Measurements from ENCODE around the gene KLHL1. TPM values are rescaled to one million over a fixed set of nuclear protein-coding genes. Genes with fewer than 3 reads are reported as not detected.

KLHL1 gene
- total and polyA plus RNA-seq, 2 of the 4 experiments (the other 2 are of a cell fraction), result not detected

DNA sequence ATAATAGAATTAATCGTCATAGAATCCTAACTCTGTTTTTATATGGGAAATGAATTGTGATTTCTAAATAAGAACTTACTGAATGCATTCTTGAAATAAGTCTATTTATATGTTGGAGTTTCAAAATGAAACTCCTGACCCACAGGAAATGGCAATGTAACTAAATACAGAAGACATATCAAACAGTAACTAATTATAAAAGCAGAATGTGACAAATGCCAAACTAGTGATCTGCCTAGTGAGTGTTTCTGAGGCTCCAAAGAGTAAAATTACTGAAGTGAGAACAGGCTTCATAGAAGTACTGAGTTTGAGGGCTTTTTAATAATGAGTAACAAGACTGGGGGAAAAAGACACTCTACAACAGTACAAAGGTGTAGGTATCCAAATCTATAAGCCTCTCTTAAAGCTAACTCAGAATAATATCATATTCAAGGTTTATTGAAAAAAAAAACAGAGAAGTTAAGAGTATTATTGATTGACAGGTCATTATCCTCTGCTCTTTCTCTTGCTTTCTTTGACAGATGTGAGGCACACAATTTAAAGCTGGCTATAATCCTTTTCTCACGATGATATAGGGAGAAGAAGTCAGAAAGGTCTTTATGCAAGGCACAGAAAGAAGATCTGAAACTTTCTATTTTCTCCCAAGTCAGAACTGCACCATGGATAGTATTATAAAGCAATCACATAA, 18.1 kb downstream of the KLHL1 start:
- Histone ChIP-seq H3K18ac (ENCODE audit: low read depth, low read length) (no peak overlapping the region), H3K27me3 (ENCODE audit: control insufficient read depth, insufficient read depth, low read length) (no peaks in the 10 kb centered on the region), H3K9me3 (ENCODE audit: control insufficient read depth, insufficient read depth, low read length) (peaks cover 2% of the 10 kb centered on the region; the same call in 1 of the 2 replicates), H3K23ac (ENCODE audit: low read depth, low read length) (no peak overlapping the region), H3K56ac (ENCODE audit: extremely low read depth, insufficient read depth, low read length) (no peak overlapping the region), H3K9me1 (ENCODE audit: insufficient read depth, low read length) (no peaks in the 10 kb centered on the region), H4K8ac (ENCODE audit: low read depth in 2 of 2, low read length in 2 of 2) (no peak overlapping the region), H4K5ac (ENCODE audit: low read depth, low read length) (no peak overlapping the region), H2BK5ac (ENCODE audit: low read depth, low read length, poor library complexity, severe bottlenecking) (no peak overlapping the region), H3K4ac (ENCODE audit: low read depth, low read length) (no peak overlapping the region), H2BK120ac (ENCODE audit: low read depth, low read length) (no peak overlapping the region), H3K4me1 (ENCODE audit: control insufficient read depth, insufficient read depth, low read length) (no peaks in the 10 kb centered on the region), H3K36me3 (ENCODE audit: control insufficient read depth, insufficient read depth, low read length) (no peaks in the 10 kb centered on the region), H4K91ac (ENCODE audit: insufficient read depth, low read depth, low read length) (no peak overlapping the region), H3K4me3 (ENCODE audit: insufficient read depth, low read depth, low read length) (no peak overlapping the region), H2BK15ac (ENCODE audit: low read depth, low read length) (no peak overlapping the region), H3K9ac (ENCODE audit: low read depth, low read length) (no peak overlapping the region), H3K14ac (replicated peaks; ENCODE audit: low read depth, low read length) (no peak overlapping the region), H3K27ac (ENCODE audit: insufficient read depth, low read length) (no peak overlapping the region), H2AK5ac (ENCODE audit: low read depth, low read length) (no peak overlapping the region), H3K4me2 (ENCODE audit: low read depth, low read length) (no peak overlapping the region), H2AK9ac (replicated peaks; ENCODE audit: low read depth, low read length, poor library complexity) (no peak overlapping the region), H2BK20ac (ENCODE audit: low read depth, low read length) (no peak overlapping the region), H4K20me1 (ENCODE audit: insufficient read depth, low read length) (no peaks in the 10 kb centered on the region), H3K79me1 (ENCODE audit: low read depth in 1 of 2, low read length in 2 of 2) (no peaks in the 10 kb centered on the region), H2AFZ (replicated peaks; ENCODE audit: low read length, poor library complexity) (no peak overlapping the region)
- no peak for DNase-seq
- CTCF ChIA-PET, result no interaction called here
- intact Hi-C loops (cut with micrococcal nuclease) (no loop called here), in situ Hi-C loops (cut with MboI; ENCODE audit: low sequenced_read_pairs) (no loop called here), dilution Hi-C loops (cut with HindIII; ENCODE audit: low sequenced_read_pairs, unreplicated experiment) (no loop called here)
- POLR2A ChIA-PET (ENCODE audit: unreplicated experiment), result no interaction called here
- TF ChIP-seq MAFK (IDR thresholded peaks at IDR 0.05; ENCODE audit: low read depth, low read length) (no peak), BHLHE40 (IDR thresholded peaks at IDR 0.05; ENCODE audit: low read depth, low read length) (no peak), POLR2A (IDR thresholded peaks at IDR 0.05; ENCODE audit: low read depth, low read length) (no peak), NFE2L2 (IDR thresholded peaks at IDR 0.05; ENCODE audit: low read depth, low read length) (no peak)
- TF ChIP-seq, protein P1, sequence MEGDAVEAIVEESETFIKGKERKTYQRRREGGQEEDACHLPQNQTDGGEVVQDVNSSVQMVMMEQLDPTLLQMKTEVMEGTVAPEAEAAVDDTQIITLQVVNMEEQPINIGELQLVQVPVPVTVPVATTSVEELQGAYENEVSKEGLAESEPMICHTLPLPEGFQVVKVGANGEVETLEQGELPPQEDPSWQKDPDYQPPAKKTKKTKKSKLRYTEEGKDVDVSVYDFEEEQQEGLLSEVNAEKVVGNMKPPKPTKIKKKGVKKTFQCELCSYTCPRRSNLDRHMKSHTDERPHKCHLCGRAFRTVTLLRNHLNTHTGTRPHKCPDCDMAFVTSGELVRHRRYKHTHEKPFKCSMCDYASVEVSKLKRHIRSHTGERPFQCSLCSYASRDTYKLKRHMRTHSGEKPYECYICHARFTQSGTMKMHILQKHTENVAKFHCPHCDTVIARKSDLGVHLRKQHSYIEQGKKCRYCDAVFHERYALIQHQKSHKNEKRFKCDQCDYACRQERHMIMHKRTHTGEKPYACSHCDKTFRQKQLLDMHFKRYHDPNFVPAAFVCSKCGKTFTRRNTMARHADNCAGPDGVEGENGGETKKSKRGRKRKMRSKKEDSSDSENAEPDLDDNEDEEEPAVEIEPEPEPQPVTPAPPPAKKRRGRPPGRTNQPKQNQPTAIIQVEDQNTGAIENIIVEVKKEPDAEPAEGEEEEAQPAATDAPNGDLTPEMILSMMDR (conservative IDR thresholded peaks at IDR 0.05; ENCODE audit: low read depth, low read length), result no peak
- no TSS peak for BruUV-seq (replicated peaks)
- ATAC-seq (ENCODE audit: low read depth), result no peak
- no CpG with 5 or more reads among the region's 2 CpGs for WGBS, 2 experiments (ENCODE audit: extremely low coverage in 2 of 2, insufficient read length in 1 of 2)
